ENCODE data around the gene MRM2. TPM values are rescaled to one million over a fixed set of nuclear protein-coding genes. Genes with fewer than 3 reads are reported as not detected.

The MRM2 gene
- total and polyA plus RNA-seq, 8 donors: 9.9 to 22.3 (median 17.9) TPM

- peaks cover 21 to 61% (median 55%) of the 10 kb centered on the region in 4 donors for H3K36me3 ChIP-seq
- no peak overlapping the region for H3K27ac ChIP-seq
- no peaks in the 10 kb centered on the region for H3K9me3 ChIP-seq
- DNase-seq: no peak
- TF ChIP-seq EP300 (IDR thresholded peaks at IDR 0.05): no peak
- TF ChIP-seq CTCF (IDR thresholded peaks at IDR 0.05): no peak
- TF ChIP-seq POLR2AphosphoS5 (IDR thresholded peaks at IDR 0.05): no peak
- TF ChIP-seq POLR2A (IDR thresholded peaks at IDR 0.05): no peak
- no peaks in the 10 kb centered on the region for H3K27me3 ChIP-seq
- no peak overlapping the region for H3K4me3 ChIP-seq
- 94 to 96% (median 95%) methylated on average over 41 to 44 of the region's 44 CpGs for WGBS, 5 donors
- intact Hi-C loops (cut with DNase I; ENCODE audit: low total_unique reads): no loop called here
- no peaks in the 10 kb centered on the region for H3K4me1 ChIP-seq
These were observed 14.5 kb upstream of the MRM2 start for GRCh38 chr7:2256306-2257045.

- H3K9me3 ChIP-seq: no peaks in the 10 kb centered on the region
- H3K36me3 ChIP-seq: peaks cover 17 to 64% (median 56%) of the 10 kb centered on the region in 4 donors
- H3K27ac ChIP-seq: no peak overlapping the region
- WGBS, 5 donors: 86 to 91% (median 88%) methylated on average over 30 to 33 of the region's 33 CpGs
- H3K4me3 ChIP-seq: no peak overlapping the region
- no peak for TF ChIP-seq POLR2A (IDR thresholded peaks at IDR 0.05)
- TF ChIP-seq EP300 (IDR thresholded peaks at IDR 0.05): no peak
- no peak for TF ChIP-seq POLR2AphosphoS5 (IDR thresholded peaks at IDR 0.05)
- TF ChIP-seq CTCF (IDR thresholded peaks at IDR 0.05): no peak
- no peaks in the 10 kb centered on the region for H3K4me1 ChIP-seq
- no peaks in the 10 kb centered on the region for H3K27me3 ChIP-seq
- intact Hi-C loops (cut with DNase I; ENCODE audit: low total_unique reads): no loop called here
- no peak for DNase-seq
These were observed 13.4 kb upstream of the MRM2 start for GRCh38 chr7:2255145-2256139.

GRCh38 chr7:2254429-2255144 lies 12.6 kb upstream of the MRM2 start:
- Histone ChIP-seq H3K4me3 (no peak overlapping the region), H3K36me3 (peaks cover 16 to 64% (median 54%) of the 10 kb centered on the region in 4 donors), H3K4me1 (peaks cover 0 to 2% (median 0%) of the 10 kb centered on the region in 4 donors), H3K27me3 (no peaks in the 10 kb centered on the region), H3K27ac (no peak overlapping the region), H3K9me3 (no peaks in the 10 kb centered on the region)
- no peak for DNase-seq
- TF ChIP-seq CTCF (IDR thresholded peaks at IDR 0.05) (no peak), POLR2A (IDR thresholded peaks at IDR 0.05) (no peak), POLR2AphosphoS5 (IDR thresholded peaks at IDR 0.05) (no peak), EP300 (IDR thresholded peaks at IDR 0.05) (no peak)
- intact Hi-C loops (cut with DNase I; ENCODE audit: low total_unique reads): no loop called here
- 89 to 96% (median 93%) methylated on average over 27 to 31 of the region's 31 CpGs for WGBS, 5 donors

Measured in stomach (tissue), 9 donors.